Stimulated activated CD4-positive, alpha-beta T cell treated with anti-CD3 and anti-CD28 coated beads, Interleukin-12 subunit alpha, Interleukin-12 subunit beta, amount 100 ng/mL, for 4 hours (primary cell): ENCODE measurements around the gene ZSCAN5C.
A peak's percentile ranks its signal among the peaks of the same experiment; 100 is the strongest.
"Not testable (repeated sequence)": the region's sequence is repeated elsewhere in the genome, so short reads cannot be mapped to it uniquely, and the experiment has no call there.

Source experiments
- DNase-seq: peaks from one replicate; pipeline ENCODE4 v3.0.0-alpha.2; 2020

Gene ZSCAN5C, protein sequence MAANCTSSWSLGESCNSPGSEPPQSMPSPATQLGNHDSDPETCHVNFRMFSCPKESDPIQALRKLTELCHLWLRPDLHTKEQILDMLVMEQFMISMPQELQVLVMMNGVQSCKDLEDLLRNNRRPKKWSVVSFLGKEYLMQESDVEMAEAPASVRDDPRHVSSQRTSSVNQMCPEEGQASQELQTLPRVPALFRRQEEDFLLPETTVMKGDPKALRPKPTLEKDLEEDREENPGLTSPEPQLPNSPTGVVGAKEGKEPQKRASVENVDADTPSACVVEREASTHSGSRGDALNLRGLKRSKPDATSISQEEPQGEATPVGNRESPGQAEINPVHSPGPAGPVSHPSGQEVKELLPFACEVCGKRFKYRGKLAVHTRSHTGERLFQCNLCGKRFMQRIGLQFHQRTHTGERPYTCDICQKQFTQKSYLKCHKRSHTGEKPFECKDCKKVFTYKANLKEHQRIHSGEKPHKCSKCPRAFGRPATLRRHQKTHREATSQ

DNA sequence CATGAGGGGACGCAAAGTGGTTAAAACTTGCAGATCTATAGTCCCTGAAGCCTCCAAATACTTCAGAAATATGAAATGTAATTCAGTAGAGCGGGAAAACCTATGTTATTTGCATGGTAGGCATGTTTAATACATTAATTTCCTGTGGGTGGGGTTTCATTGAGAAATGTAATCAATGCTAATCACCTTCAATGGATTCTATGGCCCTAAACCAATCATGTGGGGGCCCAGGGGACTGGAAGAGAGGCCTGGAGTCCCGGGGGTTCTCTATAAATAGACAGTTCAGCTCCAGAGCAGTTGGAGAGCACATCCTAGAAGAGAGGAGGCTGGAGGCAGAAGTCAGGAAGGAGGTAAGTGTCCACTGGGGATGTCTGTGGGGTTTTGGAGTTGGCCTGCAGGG is at the start of gene ZSCAN5C:
Gene ZSCAN5C (plus strand): TSS at position 301 of the 400 bp plus-strand sequence. CDS start 3,641 bp downstream, outside the sequence.
- DNase-seq, result no peak

DNA sequence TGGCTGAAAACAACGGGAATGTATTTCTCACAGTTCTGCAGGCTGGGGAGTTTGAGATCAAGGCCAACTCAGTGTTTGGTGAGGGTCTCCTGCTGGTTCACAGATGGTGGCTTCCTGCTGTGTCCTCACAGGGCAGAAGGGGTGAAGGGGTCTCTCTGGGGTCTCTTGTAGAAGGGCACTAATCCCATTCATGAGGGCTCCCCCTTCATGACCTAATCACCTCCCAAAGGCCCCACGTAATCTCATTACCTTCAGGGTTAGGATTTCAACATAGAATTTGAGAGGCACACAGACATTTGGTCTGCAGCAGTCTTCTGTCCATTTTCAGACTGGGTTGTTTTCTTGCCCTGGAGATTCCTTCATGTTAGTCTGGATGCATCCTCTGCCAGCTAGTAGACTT is 49.4 kb upstream of the ZSCAN5C start:
- no peak for DNase-seq

DNA sequence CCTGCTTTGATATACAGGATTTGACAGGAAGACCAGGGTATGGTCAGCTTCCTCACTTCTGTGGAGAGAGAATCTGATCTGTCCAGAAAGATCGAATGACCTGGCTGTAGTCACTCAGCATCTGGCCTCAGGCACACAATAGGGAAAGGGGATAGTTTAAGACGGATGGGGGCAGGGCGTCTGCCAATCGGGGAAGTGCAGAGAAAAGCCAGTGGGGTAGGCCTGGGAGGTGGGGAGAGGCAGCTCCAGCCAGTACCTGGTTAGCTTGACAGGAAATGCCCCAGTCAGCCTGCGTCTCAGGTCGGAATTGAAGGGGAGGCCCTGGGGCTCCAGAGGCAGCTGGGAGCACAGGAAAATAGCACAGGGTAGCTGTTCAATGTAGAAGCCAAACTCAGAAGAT is 48.6 kb upstream of the ZSCAN5C start:
- no peak for DNase-seq

DNA sequence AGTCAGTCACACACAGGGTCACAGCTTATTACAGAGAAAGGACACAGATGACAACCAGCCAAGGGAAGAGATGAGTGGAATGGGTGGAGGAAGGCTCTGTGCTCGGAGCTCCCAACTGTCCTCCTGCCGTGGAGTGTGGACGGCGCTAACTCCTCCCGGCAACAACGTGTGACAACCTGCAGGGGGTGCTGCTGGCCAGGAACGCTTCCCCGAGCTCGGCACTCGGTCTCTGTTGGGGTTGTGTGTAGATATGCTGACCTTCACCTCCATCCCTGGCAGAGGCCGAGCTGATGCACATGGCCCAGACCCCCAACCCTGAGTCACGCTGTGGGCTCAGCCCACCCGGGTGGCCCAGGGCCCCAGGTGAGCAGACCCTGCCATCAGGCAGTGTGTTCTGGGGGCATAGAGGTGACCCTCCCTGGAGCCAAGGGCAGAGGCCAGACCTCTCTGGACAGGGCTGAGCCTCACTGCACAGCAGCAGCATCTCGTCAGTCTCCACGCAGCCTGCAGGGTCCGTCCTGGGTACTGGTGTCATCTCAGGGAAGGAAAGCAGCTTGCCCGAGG is 46.9 kb upstream of the ZSCAN5C start:
- DNase-seq, result no peak

DNA sequence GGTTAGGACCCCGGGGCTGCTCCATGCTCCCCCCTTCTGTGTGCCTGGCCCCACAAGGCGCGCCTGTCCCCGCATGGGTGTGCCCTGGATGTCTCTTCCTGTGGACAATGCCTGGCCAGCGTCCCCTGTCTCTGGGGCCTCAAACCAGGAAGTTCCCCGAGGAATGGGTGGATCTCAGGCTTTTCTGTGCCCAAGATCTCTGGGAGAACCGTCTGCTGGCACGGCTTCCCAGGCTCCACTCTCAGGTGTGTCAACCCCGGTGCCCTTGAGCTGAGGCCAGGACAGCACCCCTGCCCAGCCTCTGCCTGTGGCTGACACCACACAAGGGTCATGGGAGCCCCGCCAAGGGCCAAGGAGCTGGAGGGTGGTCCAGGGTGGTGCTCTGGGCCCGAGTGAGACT is 45.3 kb upstream of the ZSCAN5C start:
- no peak for DNase-seq

DNA sequence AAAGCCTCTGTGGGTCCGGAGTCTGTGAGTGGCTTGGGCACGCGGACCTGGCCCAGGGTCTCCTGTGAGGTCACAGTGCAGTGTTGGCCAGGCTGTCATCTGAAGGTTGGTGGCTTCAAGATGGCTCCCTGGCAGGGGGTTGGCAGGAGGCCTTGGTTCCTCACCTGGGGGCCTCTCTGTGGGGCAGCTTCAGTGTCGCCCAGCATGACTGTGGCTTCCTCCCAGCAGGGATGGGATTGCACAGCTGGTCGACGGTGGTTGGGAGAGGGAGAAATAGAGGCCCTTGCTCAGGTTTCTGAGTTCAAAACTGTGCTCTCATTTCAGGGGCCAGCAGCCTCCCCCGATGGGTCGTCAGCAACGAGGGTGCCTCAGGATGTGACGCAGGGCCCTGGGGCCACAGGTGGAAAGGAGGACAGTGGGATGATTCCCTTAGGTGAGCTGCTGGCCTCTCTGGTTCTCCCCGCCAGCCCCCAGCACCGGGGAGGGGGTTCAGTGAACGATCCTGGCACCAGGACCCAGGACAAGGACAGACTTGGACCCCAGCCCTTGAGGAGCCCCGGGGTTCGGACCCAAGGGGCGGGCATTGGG is 43.8 kb upstream of the ZSCAN5C start:
- DNase-seq, result no peak

DNA sequence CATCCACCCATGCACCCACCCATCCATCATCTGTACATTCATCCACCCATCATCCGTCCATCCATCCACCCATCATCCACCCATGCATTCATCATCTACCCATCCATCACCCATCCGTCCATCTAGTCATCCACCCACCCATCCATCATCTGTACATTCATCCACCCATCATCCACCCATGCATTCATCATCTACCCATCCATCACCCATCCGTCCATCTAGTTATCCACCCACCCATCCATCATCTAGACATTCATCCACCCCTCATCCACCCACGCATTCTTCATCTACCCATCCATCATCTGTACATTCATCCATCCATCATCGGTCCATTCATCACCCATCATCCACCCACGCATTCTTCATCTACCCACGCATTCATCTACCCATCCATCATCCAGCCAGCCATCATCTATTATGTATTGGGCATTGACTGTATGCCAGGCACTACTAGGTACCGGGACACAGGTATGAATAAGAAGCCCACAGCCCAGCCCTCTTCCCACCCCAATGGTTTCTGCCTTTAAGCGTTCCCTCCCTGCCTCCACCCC is 43.0 kb upstream of the ZSCAN5C start:
- DNase-seq, result no peak

DNA sequence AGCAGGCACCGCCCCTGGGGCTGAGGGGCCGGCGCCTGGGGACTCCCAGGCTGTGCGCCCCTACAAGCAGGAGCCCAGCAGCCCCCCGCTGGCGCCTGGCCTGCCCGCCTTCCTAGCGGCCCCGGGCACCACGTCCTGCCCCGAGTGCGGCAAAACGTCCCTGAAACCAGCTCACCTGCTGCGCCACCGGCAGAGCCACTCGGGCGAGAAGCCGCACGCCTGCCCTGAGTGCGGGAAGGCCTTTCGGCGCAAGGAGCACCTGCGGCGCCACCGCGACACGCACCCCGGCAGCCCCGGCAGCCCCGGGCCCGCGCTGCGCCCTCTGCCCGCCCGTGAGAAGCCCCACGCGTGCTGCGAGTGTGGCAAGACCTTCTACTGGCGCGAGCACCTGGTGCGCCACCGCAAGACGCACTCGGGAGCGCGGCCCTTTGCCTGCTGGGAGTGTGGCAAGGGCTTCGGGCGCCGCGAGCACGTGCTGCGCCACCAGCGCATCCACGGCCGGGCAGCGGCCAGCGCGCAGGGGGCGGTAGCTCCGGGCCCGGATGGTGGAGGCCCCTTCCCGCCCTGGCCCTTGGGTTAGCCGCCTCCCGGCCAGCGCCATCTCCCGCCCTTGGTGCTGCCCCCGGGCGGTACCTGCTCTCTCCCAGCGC is 42.3 kb upstream of the ZSCAN5C start:
- no peak for DNase-seq

DNA sequence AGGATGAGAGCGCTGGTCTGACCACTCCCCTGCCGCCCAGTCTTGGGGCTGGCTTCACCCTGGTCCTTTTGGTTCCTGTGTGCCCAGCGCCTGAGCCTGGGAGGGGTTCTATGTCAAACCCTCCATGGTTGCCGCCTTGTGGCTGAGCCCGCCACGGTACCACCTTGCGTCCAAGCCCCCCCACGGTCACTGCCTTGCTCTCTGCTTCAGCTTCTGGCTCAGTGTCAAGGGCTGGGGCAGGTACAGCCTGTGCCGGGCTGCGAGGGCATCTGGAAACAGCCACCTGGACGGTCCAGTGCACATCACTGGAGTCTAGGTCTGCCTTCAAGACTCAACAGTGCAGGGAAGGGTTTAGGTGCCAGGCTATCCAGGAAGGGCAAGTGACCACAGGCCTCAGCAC is 40.5 kb upstream of the ZSCAN5C start:
- DNase-seq, result no peak

DNA sequence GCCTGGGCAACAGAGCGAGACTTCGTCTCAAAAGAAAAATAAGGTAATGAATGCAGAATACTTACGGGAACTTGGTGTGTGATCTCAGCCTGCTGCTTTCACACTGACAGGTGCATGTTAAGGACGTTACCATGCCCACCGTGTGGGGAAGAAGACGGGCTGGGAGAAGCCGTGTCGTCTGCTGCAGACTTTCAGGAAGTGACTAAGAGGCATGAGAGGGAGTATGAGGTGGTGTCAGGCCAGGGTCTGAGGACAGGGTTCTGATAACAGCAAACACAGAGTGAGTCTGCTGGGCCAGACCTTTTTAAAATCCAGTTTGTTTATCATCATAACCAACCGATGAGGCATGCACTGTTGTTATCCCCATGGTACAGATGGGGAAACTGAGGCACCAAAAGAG is 39.8 kb upstream of the ZSCAN5C start:
- DNase-seq, result peak; percentile 8

DNA sequence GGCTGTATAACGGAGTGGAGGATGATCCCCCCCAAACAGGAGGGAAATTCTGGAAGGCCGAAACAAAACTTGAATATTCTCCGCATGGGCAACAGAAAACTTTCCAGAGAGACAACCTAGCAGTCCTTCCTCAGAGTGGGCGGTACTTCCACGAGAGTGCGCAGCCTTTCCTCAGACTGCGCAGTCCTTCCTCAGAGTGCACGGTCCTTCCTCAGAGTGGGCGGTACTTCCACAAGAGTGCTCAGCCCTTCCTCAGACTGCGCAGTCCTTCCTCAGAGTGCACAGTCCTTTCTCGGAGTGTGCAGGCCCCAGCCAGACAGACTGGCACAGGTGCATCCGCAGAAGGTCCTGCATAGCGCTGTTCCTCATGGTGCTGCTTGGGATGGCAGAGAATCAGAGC is 39.0 kb upstream of the ZSCAN5C start:
- no peak for DNase-seq

DNA sequence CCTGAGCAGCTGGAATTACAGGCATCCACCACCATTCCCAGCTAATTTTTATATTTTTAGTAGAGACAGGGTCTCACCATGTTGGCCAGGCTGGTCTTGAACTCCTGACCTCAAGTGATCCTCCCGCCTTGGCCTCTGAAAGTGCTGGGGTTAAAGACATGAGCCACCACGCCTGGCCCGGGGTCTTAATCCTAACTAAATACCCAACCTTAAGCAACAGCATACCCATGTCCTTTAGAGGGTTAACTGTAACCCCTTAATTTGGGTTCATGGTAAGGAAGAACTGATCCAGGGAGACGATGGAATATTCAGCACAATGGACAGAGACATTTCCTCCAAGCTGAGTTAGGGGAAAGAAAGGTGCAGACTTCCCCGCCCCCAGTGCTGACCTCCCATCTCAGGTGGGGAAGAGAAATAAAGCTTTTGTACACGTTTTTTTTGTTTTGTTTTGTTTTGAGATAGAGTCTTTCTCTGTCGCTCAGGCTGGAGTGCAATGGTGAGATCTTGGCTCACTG is 35.0 kb upstream of the ZSCAN5C start:
- DNase-seq, result no peak

DNA sequence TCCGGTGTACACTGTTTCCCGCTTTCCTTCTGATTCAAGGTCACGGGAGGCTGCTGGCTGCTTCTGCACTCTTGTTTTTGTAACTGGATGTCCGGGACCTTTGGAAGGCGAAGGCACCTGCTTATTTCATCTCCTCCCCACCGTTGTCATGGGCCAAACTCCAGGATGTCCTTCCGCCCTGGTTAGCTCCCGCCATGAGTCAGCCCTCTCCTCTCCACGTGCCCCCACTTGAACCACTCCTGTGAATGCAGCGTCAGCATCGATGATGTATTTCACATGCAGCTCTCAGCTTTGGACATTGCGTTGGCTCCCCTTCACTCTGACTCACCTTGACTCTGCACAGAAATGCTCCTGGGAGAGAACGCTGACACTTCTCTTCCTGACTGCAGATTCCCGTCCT is 31.8 kb upstream of the ZSCAN5C start:
- DNase-seq, result no peak

DNA sequence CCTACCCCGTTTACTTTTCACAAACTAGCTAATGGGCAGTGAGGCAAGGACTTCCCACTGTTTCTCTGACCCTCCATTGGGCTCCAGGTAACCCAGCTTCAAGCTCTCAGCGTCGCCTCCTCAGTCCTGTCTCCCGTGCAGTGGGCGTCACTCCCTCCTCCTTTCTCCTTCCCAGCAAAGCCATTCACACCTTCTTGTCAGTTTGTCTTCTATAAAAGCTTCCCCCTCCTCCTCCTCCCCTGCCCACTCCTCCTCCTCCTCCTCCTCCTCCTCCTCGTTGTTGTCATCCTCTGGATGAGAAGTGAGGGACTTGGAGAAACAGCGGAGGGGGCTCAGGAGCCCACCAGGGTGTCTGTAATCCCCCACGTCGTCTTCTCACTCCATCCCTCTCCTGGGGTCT is 28.0 kb upstream of the ZSCAN5C start:
- DNase-seq, result no peak

DNA sequence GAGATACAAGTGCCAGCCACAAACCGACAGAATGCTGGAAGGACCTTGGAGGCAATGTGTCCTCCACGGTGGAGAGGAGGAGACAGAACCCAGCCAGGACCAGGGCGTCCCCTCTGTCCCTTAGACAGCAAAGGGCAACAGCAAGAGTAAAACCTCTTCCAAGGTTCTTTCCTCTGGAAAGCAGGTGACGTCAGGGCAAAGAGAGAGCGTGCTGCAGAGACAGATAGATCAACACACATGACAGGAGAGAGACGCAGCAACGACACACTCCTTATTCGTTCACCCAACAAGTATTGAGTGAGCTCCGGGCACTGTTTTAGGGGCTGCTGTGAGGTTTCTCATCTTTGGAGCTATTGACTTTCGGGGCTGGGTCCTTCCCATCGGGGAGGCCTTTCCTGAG is 27.5 kb upstream of the ZSCAN5C start:
- DNase-seq, result no peak

DNA sequence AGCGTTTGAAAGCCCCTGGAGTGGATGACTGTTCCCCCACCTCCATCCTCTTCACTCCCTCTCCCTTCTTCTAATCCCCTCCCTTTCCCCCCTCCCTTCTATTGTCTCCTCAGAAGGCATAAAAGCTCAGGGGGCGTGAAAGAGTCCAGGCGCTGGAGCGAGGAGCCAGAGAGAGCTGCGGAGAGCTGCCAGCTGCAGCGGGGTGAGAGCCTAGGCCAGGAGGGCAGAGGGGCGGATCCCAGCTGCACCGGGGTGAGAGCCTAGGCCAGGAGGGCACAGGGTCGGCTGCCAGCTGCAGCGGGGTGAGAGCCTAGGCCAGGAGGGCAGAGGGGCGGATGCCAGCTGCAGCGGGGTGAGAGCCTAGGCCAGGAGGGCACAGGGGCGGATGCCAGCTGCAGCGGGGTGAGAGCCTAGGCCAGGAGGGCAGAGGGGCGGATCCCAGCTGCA is 26.2 kb upstream of the ZSCAN5C start, which contains the start of gene GALP:
Gene GALP (plus strand): TSS at position 148 of the 447 bp plus-strand sequence. CDS start 1,101 bp downstream, outside the sequence.
- not testable (repeated sequence) for DNase-seq

DNA sequence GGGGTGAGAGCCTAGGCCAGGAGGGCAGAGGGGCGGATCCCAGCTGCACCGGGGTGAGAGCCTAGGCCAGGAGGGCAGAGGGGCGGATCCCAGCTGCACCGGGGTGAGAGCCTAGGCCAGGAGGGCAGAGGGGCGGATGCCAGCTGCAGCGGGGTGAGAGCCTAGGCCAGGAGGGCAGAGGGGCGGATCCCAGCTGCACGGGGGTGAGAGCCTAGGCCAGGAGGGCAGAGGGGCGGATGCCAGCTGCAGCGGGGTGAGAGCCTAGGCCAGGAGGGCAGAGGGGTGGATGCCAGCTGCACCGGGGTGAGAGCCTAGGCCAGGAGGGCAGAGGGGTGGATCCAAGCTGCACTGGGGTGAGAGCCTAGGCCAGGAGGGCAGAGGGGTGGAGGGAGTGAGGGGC is 25.8 kb upstream of the ZSCAN5C start:
- not testable (repeated sequence) for DNase-seq

DNA sequence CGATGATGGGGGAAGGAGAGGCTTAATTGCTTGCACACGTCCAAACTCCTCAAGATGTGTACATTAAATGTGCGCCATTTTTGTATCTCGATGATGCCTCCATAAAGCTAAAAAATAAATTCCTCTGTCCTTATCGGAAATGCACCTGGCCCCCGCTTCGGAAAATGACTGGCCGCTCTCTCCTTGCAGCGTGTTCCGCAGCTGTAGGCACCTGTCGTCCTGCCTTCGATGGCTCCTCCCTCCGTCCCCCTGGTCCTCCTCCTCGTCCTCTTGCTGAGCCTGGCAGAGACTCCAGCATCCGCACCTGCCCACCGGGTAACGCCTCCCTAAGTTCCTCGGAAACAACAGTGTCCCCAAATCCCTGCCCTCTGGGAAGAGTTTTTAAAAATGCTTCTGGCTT is 25.2 kb upstream of the ZSCAN5C start:
- no peak for DNase-seq

DNA sequence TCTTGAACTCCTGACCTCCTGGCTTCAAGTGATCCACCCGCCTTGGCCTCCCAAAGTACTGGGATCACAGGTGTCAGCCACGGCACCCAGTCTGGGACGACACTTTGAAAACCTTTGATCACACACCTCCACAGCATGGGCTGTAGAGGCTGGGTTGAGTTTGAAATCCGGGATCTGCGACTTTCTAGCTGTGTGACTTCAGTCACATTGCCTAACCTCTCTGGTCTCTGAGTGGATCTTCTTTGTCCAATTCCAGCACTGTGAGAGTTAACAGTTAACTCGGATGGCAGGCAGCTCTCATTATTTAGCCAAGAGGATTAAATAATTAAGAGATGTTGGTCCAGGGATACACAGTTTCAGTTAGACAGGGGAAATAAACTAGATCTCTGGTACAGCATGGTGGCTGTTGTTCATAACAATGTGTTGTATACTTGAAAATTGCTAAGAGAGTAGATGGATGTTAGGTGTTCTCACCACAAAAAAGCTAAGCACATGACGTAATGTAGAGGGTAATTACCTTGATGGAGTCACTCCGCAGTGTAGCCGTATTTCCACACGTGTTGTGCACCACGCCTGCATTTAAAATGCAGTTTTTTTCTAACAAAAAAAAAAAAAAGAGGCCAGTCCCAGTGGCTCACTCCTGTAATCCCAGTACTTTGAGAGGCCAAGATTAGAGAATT is 24.4 kb upstream of the ZSCAN5C start:
- DNase-seq, result no peak

DNA sequence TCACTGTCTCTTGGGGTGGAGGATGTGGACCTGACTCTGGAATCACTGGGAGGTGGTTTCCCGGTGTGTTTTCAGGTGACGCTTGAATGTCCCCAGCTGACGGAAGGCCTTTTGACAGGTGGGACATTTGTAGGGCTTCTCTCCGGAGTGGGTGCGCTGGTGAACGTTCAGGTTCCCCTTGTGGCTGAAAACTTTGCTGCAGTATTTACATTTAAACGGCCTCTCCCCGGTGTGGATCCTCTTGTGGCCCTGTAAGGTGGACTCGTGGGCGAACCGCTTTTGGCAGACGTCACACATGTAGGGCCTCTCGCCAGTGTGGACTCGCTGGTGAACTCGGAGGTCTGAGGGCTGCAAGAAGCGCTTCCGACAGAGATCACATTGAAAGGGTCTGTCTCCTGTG is 12.3 kb upstream of the ZSCAN5C start:
- no peak for DNase-seq

DNA sequence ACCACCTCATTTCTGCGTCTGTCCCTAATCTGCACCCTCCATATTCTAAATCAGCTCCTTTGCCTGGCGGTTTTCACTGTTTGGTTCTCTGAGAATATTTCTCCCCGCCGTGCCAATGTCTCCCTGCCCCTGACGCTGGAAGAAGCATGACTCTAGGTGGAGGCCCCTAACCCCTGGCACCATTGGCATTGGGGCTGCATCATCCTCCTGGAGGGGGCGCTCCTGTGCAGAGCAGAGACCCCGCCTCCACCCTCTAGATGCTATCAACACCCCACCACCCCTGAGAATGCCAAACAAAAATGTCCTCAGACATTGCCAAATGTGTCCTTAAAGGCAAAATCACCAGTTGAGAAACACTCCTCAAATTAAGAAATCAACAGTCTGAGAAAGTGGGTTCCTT is 11.0 kb upstream of the ZSCAN5C start:
- DNase-seq, result no peak

DNA sequence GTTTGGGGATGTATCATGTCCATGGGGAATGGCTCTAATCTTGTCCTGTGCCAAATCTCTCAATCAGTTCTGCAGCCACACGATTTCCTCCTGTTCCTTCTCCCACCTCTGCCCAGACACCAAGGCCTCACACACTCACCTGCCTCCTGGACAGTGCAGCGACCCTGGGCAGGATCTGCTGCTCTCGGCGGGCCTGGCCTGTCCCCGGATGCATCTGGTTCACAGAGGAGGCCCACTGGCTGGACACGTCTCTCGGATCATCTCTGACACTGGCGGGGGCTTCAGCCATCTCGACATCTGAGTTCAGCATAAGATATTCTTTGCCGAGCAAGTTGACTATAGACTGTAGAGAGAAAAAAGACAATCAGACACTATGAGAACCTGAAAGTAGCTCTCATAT is 10.4 kb upstream of the ZSCAN5C start:
- DNase-seq, result no peak
